Measurements from ENCODE around the gene KLC4. TPM values are rescaled to one million over a fixed set of nuclear protein-coding genes. Genes with fewer than 3 reads are reported as not detected.
"Not testable (repeated sequence)": the region's sequence is repeated elsewhere in the genome, so short reads cannot be mapped to it uniquely, and the experiment has no call there.

KLC4 gene
- total and polyA plus RNA-seq, 9 donors = 14.7 to 29.8 (median 24.7) TPM

- 70 to 79% (median 71%) methylated on average over 5 of the region's 5 CpGs for WGBS, 3 donors
- H3K4me3 ChIP-seq = no peak overlapping the region
- DNase-seq = no peak
- no peaks in the 10 kb centered on the region for H3K27me3 ChIP-seq
- no peaks in the 10 kb centered on the region for H3K36me3 ChIP-seq
- TF ChIP-seq POLR2A (IDR thresholded peaks at IDR 0.05) (no peak), EP300 (IDR thresholded peaks at IDR 0.05) (no peak), CTCF (IDR thresholded peaks at IDR 0.05) (no peak)
- H3K27ac ChIP-seq = no peak overlapping the region
- no peaks in the 10 kb centered on the region for H3K4me1 ChIP-seq (ENCODE audit: insufficient read depth)
- intact Hi-C loops (cut with DNase I) = no loop called here
- H3K9me3 ChIP-seq = no peaks in the 10 kb centered on the region
Observed at GRCh38 chr6:43037197-43037596, 22.2 kb upstream of the KLC4 start.

- Histone ChIP-seq H3K4me3 (no peak overlapping the region), H3K27ac (no peak overlapping the region), H3K9me3 (no peaks in the 10 kb centered on the region), H3K4me1 (ENCODE audit: insufficient read depth) (no peaks in the 10 kb centered on the region), H3K36me3 (no peaks in the 10 kb centered on the region), H3K27me3 (no peaks in the 10 kb centered on the region)
- 65 to 73% (median 72%) methylated on average over 9 of the region's 9 CpGs for WGBS, 3 donors
- DNase-seq = no peak
- TF ChIP-seq POLR2A (IDR thresholded peaks at IDR 0.05) (no peak), EP300 (IDR thresholded peaks at IDR 0.05) (no peak), CTCF (IDR thresholded peaks at IDR 0.05) (no peak)
- intact Hi-C loops (cut with DNase I) = no loop called here
Observed at GRCh38 chr6:43037706-43038105, 21.7 kb upstream of the KLC4 start.

- no peaks in the 10 kb centered on the region for H3K9me3 ChIP-seq
Observed at GRCh38 chr6:43038727-43039126, 20.7 kb upstream of the KLC4 start.

GRCh38 chr6:43040542-43041257 lies 18.7 kb upstream of the KLC4 start:
- H3K36me3 ChIP-seq = no peaks in the 10 kb centered on the region
- H3K27me3 ChIP-seq = no peaks in the 10 kb centered on the region

More at GRCh38 chr6:43038727-43039126, 20.7 kb upstream of the KLC4 start:
- intact Hi-C loops (cut with DNase I) = no loop called here
- Histone ChIP-seq H3K27me3 (no peaks in the 10 kb centered on the region), H3K4me3 (no peak overlapping the region), H3K36me3 (no peaks in the 10 kb centered on the region), H3K4me1 (ENCODE audit: insufficient read depth) (no peaks in the 10 kb centered on the region), H3K27ac (no peak overlapping the region)
- no peak for TF ChIP-seq POLR2A (IDR thresholded peaks at IDR 0.05)
- no peak for TF ChIP-seq EP300 (IDR thresholded peaks at IDR 0.05)
- no peak for TF ChIP-seq CTCF (IDR thresholded peaks at IDR 0.05)
- DNase-seq = no peak
- 74 to 80% (median 78%) methylated on average over 9 of the region's 9 CpGs for WGBS, 3 donors

GRCh38 chr6:43041475-43041874 lies 18.0 kb upstream of the KLC4 start:
- H3K27me3 ChIP-seq; H3K27ac ChIP-seq; H3K9me3 ChIP-seq; H3K4me1 ChIP-seq (ENCODE audit: insufficient read depth); DNase-seq; H3K4me3 ChIP-seq; H3K36me3 ChIP-seq; intact Hi-C loops (cut with DNase I): not testable (repeated sequence)
- WGBS, 3 donors = 87 to 93% (median 90%) methylated on average over 8 of the region's 8 CpGs

More at GRCh38 chr6:43040542-43041257, 18.7 kb upstream of the KLC4 start:
- Histone ChIP-seq H3K4me3 (no peak overlapping the region), H3K4me1 (ENCODE audit: insufficient read depth) (no peaks in the 10 kb centered on the region), H3K9me3 (no peaks in the 10 kb centered on the region), H3K27ac (no peak overlapping the region)
- WGBS, 3 donors = 90 to 95% (median 93%) methylated on average over 18 of the region's 18 CpGs
- DNase-seq = no peak
- TF ChIP-seq POLR2A (IDR thresholded peaks at IDR 0.05) (no peak), EP300 (IDR thresholded peaks at IDR 0.05) (no peak), CTCF (IDR thresholded peaks at IDR 0.05) (no peak)
- intact Hi-C loops (cut with DNase I) = no loop called here

Measured in ovary (tissue), 9 donors.